ENCODE data around the gene BDKRB1. TPM values are rescaled to one million over a fixed set of nuclear protein-coding genes. Genes with fewer than 3 reads are reported as not detected.

Gene BDKRB1
- total and polyA plus RNA-seq, 2 experiments from 2014 or later = 5.5 to 12.9 TPM

GRCh38 chr14:96297997-96298515 lies 42.0 kb downstream of the BDKRB1 start:
- no peak overlapping the region for H3K27ac ChIP-seq
- H3K79me2 ChIP-seq (ENCODE audit: insufficient read depth) = no peaks in the 10 kb centered on the region
- H3K9me2 ChIP-seq (ENCODE audit: insufficient read depth) = no peaks in the 10 kb centered on the region
- H3K4me3 ChIP-seq = no peak overlapping the region
- H3K4me1 ChIP-seq (ENCODE audit: insufficient read depth) = no peaks in the 10 kb centered on the region
- no peak overlapping the region for H2AFZ ChIP-seq
- no peaks in the 10 kb centered on the region for H3K27me3 ChIP-seq (replicated peaks; ENCODE audit: insufficient read depth)
- DNase-seq = no peak
- H4K20me1 ChIP-seq (ENCODE audit: insufficient read depth) = no peaks in the 10 kb centered on the region
- no peaks in the 10 kb centered on the region for H3K36me3 ChIP-seq (ENCODE audit: low read depth)
- WGBS, 2 experiments (ENCODE audit: low coverage in 1 of 2, low lambda C conversion rate in 2 of 2, missing lambda C conversion rate in 2 of 2) = 83 to 86% methylated on average over 4 of the region's 4 CpGs
- H3K9ac ChIP-seq = no peak overlapping the region
- TF ChIP-seq EZH2phosphoT487 (IDR thresholded peaks at IDR 0.05; ENCODE audit: insufficient read depth, low read depth) (no peak), EZH2 (IDR thresholded peaks at IDR 0.05; ENCODE audit: insufficient read depth, poor library complexity, severe bottlenecking) (no peak)
- H3K4me2 ChIP-seq (ENCODE audit: unreplicated experiment) = no peak overlapping the region
- in situ Hi-C loops (cut with MboI) = loop anchor here (10.0 to 25.0 kb wide), 2 partner anchors 117 to 761 kb away; partner anchors contain the start of gene GLRX5
- H3F3A ChIP-seq (ENCODE audit: insufficient read depth) = no peaks in the 10 kb centered on the region
- no peaks in the 10 kb centered on the region for H3K9me3 ChIP-seq (ENCODE audit: low read depth)

DNA sequence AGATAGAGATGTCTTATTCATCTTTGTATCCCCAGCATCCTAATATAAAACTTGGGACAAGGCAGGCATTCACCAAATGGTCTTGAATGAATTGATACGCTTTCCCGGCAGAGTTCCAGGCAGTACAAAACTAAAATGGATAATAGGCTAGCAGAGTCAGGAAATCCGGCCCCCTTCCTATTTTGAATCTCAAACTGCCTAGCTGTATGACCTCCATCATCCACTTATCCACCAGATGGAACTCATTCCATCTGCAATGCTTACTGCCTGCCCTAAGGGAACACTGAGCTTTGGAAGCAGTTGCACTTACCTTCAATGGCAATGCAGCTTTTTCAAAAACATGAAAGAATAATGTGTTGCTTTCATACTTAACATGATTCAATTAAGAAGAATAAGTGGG lies 43.4 kb downstream of the BDKRB1 start:
- Histone ChIP-seq H3K9ac (no peak overlapping the region), H3K36me3 (ENCODE audit: low read depth) (0 out of 2 replicates have a peak, but pooled peaks cover 5% of the 10 kb centered on the region), H3F3A (ENCODE audit: insufficient read depth) (no peaks in the 10 kb centered on the region), H3K4me3 (no peak overlapping the region), H3K79me2 (ENCODE audit: insufficient read depth) (no peaks in the 10 kb centered on the region), H4K20me1 (ENCODE audit: insufficient read depth) (no peaks in the 10 kb centered on the region), H3K4me2 (ENCODE audit: unreplicated experiment) (no peak overlapping the region), H3K27ac (no peak overlapping the region), H3K4me1 (ENCODE audit: insufficient read depth) (no peaks in the 10 kb centered on the region), H3K9me2 (ENCODE audit: insufficient read depth) (no peaks in the 10 kb centered on the region), H3K9me3 (ENCODE audit: low read depth) (no peaks in the 10 kb centered on the region), H2AFZ (no peak overlapping the region), H3K27me3 (replicated peaks; ENCODE audit: insufficient read depth) (no peaks in the 10 kb centered on the region)
- in situ Hi-C loops (cut with MboI) = loop anchor here (10.0 to 25.0 kb wide), 2 partner anchors 115 to 762 kb away; partner anchors contain the start of gene GLRX5
- TF ChIP-seq EZH2 (IDR thresholded peaks at IDR 0.05; ENCODE audit: insufficient read depth, poor library complexity, severe bottlenecking) (no peak), EZH2phosphoT487 (IDR thresholded peaks at IDR 0.05; ENCODE audit: insufficient read depth, low read depth) (no peak)
- no peak for DNase-seq
- 94 to 98% methylated on average over 3 of the region's 3 CpGs for WGBS, 2 experiments (ENCODE audit: low coverage in 1 of 2, low lambda C conversion rate in 2 of 2, missing lambda C conversion rate in 2 of 2)

DNA sequence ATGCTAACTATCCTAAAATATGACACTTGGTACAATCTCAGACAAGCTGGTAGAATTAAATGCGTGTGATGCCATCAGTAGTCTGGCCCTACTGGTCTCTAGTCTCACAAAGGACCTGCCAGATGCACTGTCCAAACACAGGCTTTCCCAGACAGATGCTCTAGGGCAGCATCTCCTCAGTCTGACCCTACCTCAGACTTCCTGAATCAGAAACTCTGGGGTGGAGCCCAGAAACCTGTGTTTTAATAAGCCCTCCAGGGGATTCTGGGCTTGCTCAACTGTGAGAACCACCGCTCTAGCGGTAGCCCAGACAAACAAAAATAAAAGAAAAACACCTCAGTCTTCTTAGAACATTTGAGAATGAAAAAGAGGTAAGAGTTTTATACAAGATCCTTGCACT lies 48.0 kb downstream of the BDKRB1 start:
- DNase-seq = peak; percentile 5
- TF ChIP-seq EZH2phosphoT487 (IDR thresholded peaks at IDR 0.05; ENCODE audit: insufficient read depth, low read depth) = no peak
- TF ChIP-seq EZH2 (IDR thresholded peaks at IDR 0.05; ENCODE audit: insufficient read depth, poor library complexity, severe bottlenecking) = no peak
- no peaks in the 10 kb centered on the region for H3K27me3 ChIP-seq (replicated peaks; ENCODE audit: insufficient read depth)
- no peaks in the 10 kb centered on the region for H3K9me2 ChIP-seq (ENCODE audit: insufficient read depth)
- no peaks in the 10 kb centered on the region for H3K79me2 ChIP-seq (ENCODE audit: insufficient read depth)
- in situ Hi-C loops (cut with MboI) = no loop called here
- peaks cover 24% of the 10 kb centered on the region for H3K36me3 ChIP-seq (ENCODE audit: low read depth)
- no peak overlapping the region for H3K9ac ChIP-seq
- H3K4me3 ChIP-seq = no peak overlapping the region
- no peak overlapping the region for H2AFZ ChIP-seq
- H3K27ac ChIP-seq = no peak overlapping the region
- no peaks in the 10 kb centered on the region for H3K9me3 ChIP-seq (ENCODE audit: low read depth)
- no peaks in the 10 kb centered on the region for H4K20me1 ChIP-seq (ENCODE audit: insufficient read depth)
- H3K4me1 ChIP-seq (ENCODE audit: insufficient read depth) = no peaks in the 10 kb centered on the region
- no peaks in the 10 kb centered on the region for H3F3A ChIP-seq (ENCODE audit: insufficient read depth)
- no peak overlapping the region for H3K4me2 ChIP-seq (ENCODE audit: unreplicated experiment)
- 95 to 99% methylated on average over 3 of the region's 3 CpGs for WGBS, 2 experiments (ENCODE audit: low coverage in 1 of 2, low lambda C conversion rate in 2 of 2, missing lambda C conversion rate in 2 of 2)

- Histone ChIP-seq H3K27me3 (replicated peaks; ENCODE audit: insufficient read depth) (no peaks in the 10 kb centered on the region), H3K4me1 (ENCODE audit: insufficient read depth) (no peaks in the 10 kb centered on the region), H3K4me2 (ENCODE audit: unreplicated experiment) (no peak overlapping the region), H3F3A (ENCODE audit: insufficient read depth) (no peaks in the 10 kb centered on the region), H2AFZ (no peak overlapping the region), H3K36me3 (ENCODE audit: low read depth) (peaks cover 30% of the 10 kb centered on the region), H3K9me3 (ENCODE audit: low read depth) (no peaks in the 10 kb centered on the region), H3K9me2 (ENCODE audit: insufficient read depth) (no peaks in the 10 kb centered on the region), H3K79me2 (ENCODE audit: insufficient read depth) (no peaks in the 10 kb centered on the region), H3K27ac (no peak overlapping the region), H3K9ac (no peak overlapping the region), H4K20me1 (ENCODE audit: insufficient read depth) (no peaks in the 10 kb centered on the region), H3K4me3 (no peak overlapping the region)
- 89 to 92% methylated on average over 9 of the region's 9 CpGs for WGBS, 2 experiments (ENCODE audit: low coverage in 1 of 2, low lambda C conversion rate in 2 of 2, missing lambda C conversion rate in 2 of 2)
- no peak for TF ChIP-seq EZH2 (IDR thresholded peaks at IDR 0.05; ENCODE audit: insufficient read depth, poor library complexity, severe bottlenecking)
- no peak for TF ChIP-seq EZH2phosphoT487 (IDR thresholded peaks at IDR 0.05; ENCODE audit: insufficient read depth, low read depth)
- in situ Hi-C loops (cut with MboI) = no loop called here
- DNase-seq = no peak
These were observed 48.9 kb downstream of the BDKRB1 start for GRCh38 chr14:96304956-96305355.

Data from GM23248 (cell line).